K562 (cell line): ENCODE results near the gene KIF5C. TPM values are rescaled to one million over a fixed set of nuclear protein-coding genes. Genes with fewer than 3 reads are reported as not detected.

Experiments
- ATAC-seq: fragments of 200-7000 bp; cut with Tn5 transposase; 3 replicates; pipeline ENCODE4 v1.9.1; 2020; ENCODE audit warnings: moderate library complexity
- BruUV-seq: library from RNA; stranded (reverse); fragments of 400-500 nt; replicated peaks from 2 replicates; lab custom pipeline; 2021; lab: Mats Ljungman, UMichigan
- CTCF ChIA-PET: fragments of 300-600 bp; formaldehyde crosslinking; extraction: SDS; loops from one replicate; lab custom pipeline; 2021; ENCODE audit warnings: low intra/inter-chr PET ratio; lab: Yijun Ruan, JAX
- POLR2A ChIA-PET: fragments of 300-600, 350-650 bp; sonication (Branson Sonifier 250); formaldehyde crosslinking; extraction: SDS; loops from one replicate; lab custom pipeline; 2021; ENCODE audit warnings: antibody characterized with exemption, inconsistent platforms; lab: Yijun Ruan, JAX
- DNase-seq, 4 experiments: peaks; one replicate each; pipeline versions ENCODE4 v3.0.0 to v3.0.0-alpha.2; 2011 to 2018; ENCODE audit warnings: low spot score in 3 of 4, mixed read lengths in 3 of 4; ENCODE audit errors: extremely low read depth in 1 of 4
- FAIRE-seq: peaks from 2 replicates; lab custom pipeline; 2011; peaks lifted over from hg19 to GRCh38; lab: Jason Lieb, UNC
- H2AFZ ChIP-seq: 2 replicates; pipeline ENCODE4 v1.6.0; 2011; ENCODE audit warnings: low read depth, low read length, control low read depth, inconsistent platforms
- H3K27ac ChIP-seq: fragments of 200-600 bp; 3 replicates; pipeline ENCODE4 v1.8.0; 2011; ENCODE audit warnings: low read depth, mild to moderate bottlenecking, control low read depth, inconsistent platforms, low read length, moderate library complexity, mixed read lengths; ENCODE audit errors: extremely low read depth
- H3K27me3 ChIP-seq, 2 experiments: fragments of 300-600 bp in 1 of 2; 2 replicates in 1 of 2; 3 replicates in 1 of 2; pipeline versions ENCODE4 v1.6.0 to v1.8.0; 2011; ENCODE audit warnings: inconsistent platforms in 2 of 2, low read length in 2 of 2, mild to moderate bottlenecking in 1 of 2, mixed read lengths in 1 of 2, moderate library complexity in 1 of 2; ENCODE audit not compliant: control insufficient read depth in 2 of 2, insufficient read depth in 2 of 2
- H3K36me3 ChIP-seq: fragments of 300-600 bp; 3 replicates; pipeline ENCODE4 v1.8.0; 2011; ENCODE audit warnings: mild to moderate bottlenecking, low read length, inconsistent platforms; ENCODE audit not compliant: control insufficient read depth, insufficient read depth
- H3K4me1 ChIP-seq, 2 experiments: fragments of 200-600 bp in 1 of 2; replicated peaks in 1 of 2; 2 replicates in 1 of 2; 3 replicates in 1 of 2; pipeline versions ENCODE4 v1.5.1 to v1.8.0; 2011; ENCODE audit warnings: inconsistent platforms in 2 of 2, low read length in 2 of 2, mild to moderate bottlenecking in 1 of 2, mixed read lengths in 1 of 2, moderate library complexity in 1 of 2; ENCODE audit not compliant: control insufficient read depth in 2 of 2, insufficient read depth in 2 of 2
- H3K4me2 ChIP-seq: 2 replicates; pipeline ENCODE4 v1.6.1; 2011; ENCODE audit warnings: low read length, control low read depth, inconsistent platforms, mixed read lengths; ENCODE audit not compliant: insufficient read depth
- H3K4me3 ChIP-seq: fragments of 200-600 bp; sonication (generic), shearing (Covaris generic); 2 replicates; pipeline ENCODE4 v1.5.1; 2016; ENCODE audit warnings: control low read depth, inconsistent platforms
- H3K79me2 ChIP-seq: fragments of 200-600 bp; 3 replicates; pipeline ENCODE4 v1.8.0; 2011; ENCODE audit warnings: low read length, inconsistent platforms; ENCODE audit not compliant: control insufficient read depth, insufficient read depth
- H3K9ac ChIP-seq, 2 experiments: 2 replicates each; pipeline versions ENCODE4 v1.6.0 to v1.6.1; 2011; ENCODE audit warnings: low read depth in 2 of 2, low read length in 2 of 2, control low read depth in 1 of 2, inconsistent platforms in 1 of 2, mild to moderate bottlenecking in 1 of 2, mixed read lengths in 1 of 2; ENCODE audit not compliant: insufficient read depth in 1 of 2
- H3K9me1 ChIP-seq: one replicate; pipeline ENCODE4 v1.6.0; 2011; ENCODE audit warnings: inconsistent platforms, mild to moderate bottlenecking, low read length, moderate library complexity; ENCODE audit not compliant: control insufficient read depth, insufficient read depth
- H3K9me3 ChIP-seq: replicated peaks from 2 replicates; pipeline ENCODE4 v1.5.1; 2011; ENCODE audit warnings: low read depth, low read length, inconsistent platforms; ENCODE audit not compliant: control insufficient read depth, insufficient read depth
- H4K20me1 ChIP-seq: replicated peaks from 2 replicates; pipeline ENCODE4 v1.6.1; 2011; ENCODE audit warnings: low read length, inconsistent platforms, mixed read lengths; ENCODE audit not compliant: control insufficient read depth, insufficient read depth
- C11orf30 ChIP-seq: fragments of 450-650 bp; IDR thresholded peaks from 2 replicates; pipeline ENCODE4 v1.6.1; 2016; ENCODE audit warnings: low read depth, mild to moderate bottlenecking
- FOXK1 ChIP-seq: sonication (generic); formaldehyde crosslinking; IDR thresholded peaks from 2 replicates; pipeline ENCODE4 v1.8.0; 2022; ENCODE audit warnings: missing genetic modification reagents, mild to moderate bottlenecking, borderline replicate concordance
- MAFF ChIP-seq: IDR thresholded peaks from 2 replicates; pipeline ENCODE4 v1.6.1; 2012; ENCODE audit warnings: low read length, improper control_type of control experiment
- MAFG ChIP-seq: fragments of 450-650 bp; conservative IDR thresholded peaks from 2 replicates; pipeline ENCODE4 v1.6.1; 2016; ENCODE audit warnings: missing genetic modification characterization, missing compliant biosample characterization
- ZNF316 ChIP-seq: fragments of 450-650 bp; IDR thresholded peaks from 2 replicates; pipeline ENCODE4 v1.6.1; 2016
- ZNF583 ChIP-seq: fragments of 250-450 bp; sonication (Bioruptor Pico); IDR thresholded peaks from 2 replicates; pipeline ENCODE4 v1.4.0; 2020
- WGBS: fragments of 100-300 bp; shearing (Covaris generic); methylation state at CpG from one replicate; pipeline ENCODE4 v1.1.6; 2016; ENCODE audit warnings: low coverage, mixed read lengths; ENCODE audit not compliant: insufficient coverage; ENCODE audit errors: missing lambda C conversion rate; 5-methylcytosine and 5-hydroxymethylcytosine counted together
- in situ Hi-C: fragments of 300-500 bp; cut with MboI; formaldehyde crosslinking; loops from 4 replicates; pipeline ENCODE4 v1.15.0; 2018; ENCODE audit warnings: inconsistent platforms, mixed read lengths
- intact Hi-C: fragments of 100-400 bp; cut with micrococcal nuclease; formaldehyde crosslinking; loops from 2 replicates; pipeline ENCODE4 v1.14.2; 2022
- polyA plus RNA-seq, 8 experiments: library from polyadenylated mRNA; depleted of rRNA in 4 of 8; stranded (reverse) in 5 of 8; unstranded in 3 of 8; fragments of >200 nt; fragmentation: Nextera tagmentation in 2 of 8; fragmentation: Illumina TruSeq in 1 of 8; extraction: Ambion mirVana in 2 of 8; extraction: Trizol in 1 of 8; gene quantifications; 2 replicates each; pipeline versions ENCODE4 v1.2.1 to v1.2.3, GENCODE V29; 2011 to 2014; ENCODE audit warnings: inconsistent platforms in 1 of 8, missing spikeins in 1 of 8
- total RNA-seq, 7 experiments: library from RNA; depleted of rRNA in 6 of 7; stranded (reverse); fragments of >200 nt in 6 of 7; fragmentation: Illumina TruSeq in 2 of 7; extraction: Trizol in 2 of 7; gene quantifications; 2 replicates each; pipeline versions ENCODE4 v1.2.1 to v1.2.3, GENCODE V29; 2011 to 2021; ENCODE audit warnings: low replicate concordance in 1 of 7

Gene KIF5C
- total and polyA plus RNA-seq, 9 of the 15 experiments (the other 6 are each of a cell fraction or from before 2014, with no cell fraction given), result 0.01 to 0.09 (median 0.01) TPM; not detected in 6

GRCh38 chr2:148899638-148900318 is 24.8 kb downstream of the KIF5C start:
- ATAC-seq (no peak), FAIRE-seq (no peak), DNase-seq (no peak)
- in situ Hi-C loops (no loop called here), intact Hi-C loops (no loop called here)
- no peaks in the 10 kb centered on the region for H4K20me1 ChIP-seq
- no peak overlapping the region for H3K9ac ChIP-seq
- H3K4me1 ChIP-seq, result no peaks in the 10 kb centered on the region
- peaks cover 6 to 14% of the 10 kb centered on the region in 2 experiments; a peak in 4 of 5 replicates for H3K27me3 ChIP-seq
- no peaks in the 10 kb centered on the region for H3K9me3 ChIP-seq
- TF ChIP-seq C11orf30 (peak; percentile 65; the same call in 1 of the 2 replicates), ZNF583 (CRISPR knock-in tag) (no peak), FOXK1 (CRISPR knock-in tag) (no peak), MAFG (tag) (peak; percentile 62), ZNF316 (peak; percentile 82), MAFF (peak; percentile 49; the same call in 1 of the 2 replicates)
- no peaks in the 10 kb centered on the region for H3K79me2 ChIP-seq
- no peak overlapping the region for H3K4me2 ChIP-seq
- no peak overlapping the region for H3K27ac ChIP-seq
- POLR2A ChIA-PET, result interaction anchor here (1.0 to 1.1 kb wide), 3 partner anchors 13 to 22 kb away, joined by 3 read pairs; no protein-coding TSS in a partner anchor
- no TSS peak for BruUV-seq
- H3K4me3 ChIP-seq, result no peak overlapping the region
- 8% methylated on average over 7 of the region's 7 CpGs for WGBS
- H2AFZ ChIP-seq, result no peak overlapping the region
- CTCF ChIA-PET, result interaction anchor here (0.6 kb wide), 1 partner anchor 30 kb away, joined by 5 read pairs; no protein-coding TSS in a partner anchor
- no peaks in the 10 kb centered on the region for H3K36me3 ChIP-seq
- no peaks in the 10 kb centered on the region for H3K9me1 ChIP-seq
